Ishikawa (cell line): ENCODE results near the gene APC2.
A peak's percentile ranks its signal among the peaks of the same experiment; 100 is the strongest.

ENCODE experiments used
- CEBPB ChIP-seq: IDR thresholded peaks from 2 replicates; pipeline ENCODE4 v1.6.1; 2012
- CREB1 ChIP-seq: IDR thresholded peaks from 2 replicates; pipeline ENCODE4 v1.6.1; 2012; ENCODE audit warnings: low read depth
- EGR1 ChIP-seq: IDR thresholded peaks from 2 replicates; pipeline ENCODE4 v1.6.1; 2012
- EP300 ChIP-seq: IDR thresholded peaks from 2 replicates; pipeline ENCODE4 v1.6.1; 2012; ENCODE audit warnings: borderline replicate concordance
- FOXM1 ChIP-seq: IDR thresholded peaks from 2 replicates; pipeline ENCODE4 v1.6.1; 2012; ENCODE audit warnings: low read depth, borderline replicate concordance
- NFIC ChIP-seq: IDR thresholded peaks from 2 replicates; pipeline ENCODE4 v1.6.1; 2012
- RAD21 ChIP-seq: IDR thresholded peaks from 2 replicates; pipeline ENCODE4 v1.6.1; 2012; ENCODE audit warnings: low read depth
- TAF1 ChIP-seq: IDR thresholded peaks from 2 replicates; pipeline ENCODE4 v1.6.1; 2012; ENCODE audit warnings: low read depth, mild to moderate bottlenecking
- TCF12 ChIP-seq: IDR thresholded peaks from 2 replicates; pipeline ENCODE4 v1.6.1; 2012; ENCODE audit warnings: low read depth
- TEAD4 ChIP-seq: IDR thresholded peaks from 2 replicates; pipeline ENCODE4 v1.6.1; 2012
- YY1 ChIP-seq: IDR thresholded peaks from 2 replicates; pipeline ENCODE4 v1.6.1; 2012; ENCODE audit warnings: low read depth
- ZBTB7A ChIP-seq: IDR thresholded peaks from 2 replicates; pipeline ENCODE4 v1.6.1; 2012; ENCODE audit warnings: low read depth
- TF ChIP-seq, protein P1 (sequence below): IDR thresholded peaks from 2 replicates; pipeline ENCODE4 v1.6.1; 2012
- TF ChIP-seq, protein P2 (sequence below): IDR thresholded peaks from 2 replicates; pipeline ENCODE4 v1.6.1; 2012
- TF ChIP-seq, protein P3 (sequence below): IDR thresholded peaks from 2 replicates; pipeline ENCODE4 v1.6.1; 2012; ENCODE audit warnings: low read depth, mild to moderate bottlenecking

Gene APC2

DNA sequence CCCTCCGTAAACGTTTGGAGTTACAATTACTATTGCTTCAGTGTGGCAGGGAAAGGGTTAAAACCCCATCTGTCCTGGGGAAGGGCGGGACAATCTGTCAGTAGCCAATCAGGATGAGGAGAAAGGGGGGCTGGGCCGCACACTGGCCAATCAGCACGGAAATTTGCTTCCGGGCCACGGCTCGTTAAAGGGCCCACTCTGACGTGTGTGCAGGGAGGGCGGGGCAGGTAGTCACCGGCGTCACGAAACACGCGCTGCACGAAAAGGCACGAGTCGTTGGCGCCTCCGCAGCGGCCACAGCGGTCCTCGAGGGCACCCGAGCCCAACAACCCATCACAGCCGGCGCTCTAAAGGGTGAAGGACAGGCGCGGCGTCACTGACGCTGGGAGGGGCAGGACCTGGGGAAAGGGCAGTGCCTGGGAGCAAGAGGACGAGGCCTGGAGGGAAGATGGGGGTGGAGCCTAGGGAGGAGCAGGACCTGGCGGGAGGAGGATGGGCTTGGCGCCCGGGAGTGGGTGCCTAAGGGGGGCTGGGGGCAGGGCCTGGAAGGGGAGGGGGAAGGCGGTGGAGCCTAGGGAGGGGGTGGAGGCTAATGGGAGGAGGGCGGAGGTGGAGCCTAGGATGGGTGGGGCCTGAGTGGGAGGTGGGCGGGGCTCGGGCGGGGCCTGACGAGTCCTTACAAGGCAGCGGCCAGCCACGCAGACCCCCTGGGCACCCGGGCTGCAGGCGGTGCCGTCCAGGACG lies 58.0 kb downstream of the APC2 start:
- TF ChIP-seq YY1 = peak; percentile 82
- no peak for TF ChIP-seq TEAD4
- no peak for TF ChIP-seq NFIC
- TF ChIP-seq TAF1 = no peak
- peak; percentile 81 for TF ChIP-seq CREB1
- no peak for TF ChIP-seq FOXM1
- peak; percentile 46; the same call in 1 of the 2 replicates for TF ChIP-seq TCF12
- TF ChIP-seq, protein P1, sequence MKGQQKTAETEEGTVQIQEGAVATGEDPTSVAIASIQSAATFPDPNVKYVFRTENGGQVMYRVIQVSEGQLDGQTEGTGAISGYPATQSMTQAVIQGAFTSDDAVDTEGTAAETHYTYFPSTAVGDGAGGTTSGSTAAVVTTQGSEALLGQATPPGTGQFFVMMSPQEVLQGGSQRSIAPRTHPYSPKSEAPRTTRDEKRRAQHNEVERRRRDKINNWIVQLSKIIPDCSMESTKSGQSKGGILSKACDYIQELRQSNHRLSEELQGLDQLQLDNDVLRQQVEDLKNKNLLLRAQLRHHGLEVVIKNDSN = peak; percentile 43; the same call in 1 of the 2 replicates
- TF ChIP-seq EP300 = peak; percentile 45; the same call in 1 of the 2 replicates
- no peak for TF ChIP-seq CEBPB
- TF ChIP-seq, protein P2, sequence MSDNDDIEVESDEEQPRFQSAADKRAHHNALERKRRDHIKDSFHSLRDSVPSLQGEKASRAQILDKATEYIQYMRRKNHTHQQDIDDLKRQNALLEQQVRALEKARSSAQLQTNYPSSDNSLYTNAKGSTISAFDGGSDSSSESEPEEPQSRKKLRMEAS = peak; percentile 100
- TF ChIP-seq RAD21 = no peak
- peak; percentile 11; the same call in 1 of the 2 replicates for TF ChIP-seq EGR1
- TF ChIP-seq, protein P3, sequence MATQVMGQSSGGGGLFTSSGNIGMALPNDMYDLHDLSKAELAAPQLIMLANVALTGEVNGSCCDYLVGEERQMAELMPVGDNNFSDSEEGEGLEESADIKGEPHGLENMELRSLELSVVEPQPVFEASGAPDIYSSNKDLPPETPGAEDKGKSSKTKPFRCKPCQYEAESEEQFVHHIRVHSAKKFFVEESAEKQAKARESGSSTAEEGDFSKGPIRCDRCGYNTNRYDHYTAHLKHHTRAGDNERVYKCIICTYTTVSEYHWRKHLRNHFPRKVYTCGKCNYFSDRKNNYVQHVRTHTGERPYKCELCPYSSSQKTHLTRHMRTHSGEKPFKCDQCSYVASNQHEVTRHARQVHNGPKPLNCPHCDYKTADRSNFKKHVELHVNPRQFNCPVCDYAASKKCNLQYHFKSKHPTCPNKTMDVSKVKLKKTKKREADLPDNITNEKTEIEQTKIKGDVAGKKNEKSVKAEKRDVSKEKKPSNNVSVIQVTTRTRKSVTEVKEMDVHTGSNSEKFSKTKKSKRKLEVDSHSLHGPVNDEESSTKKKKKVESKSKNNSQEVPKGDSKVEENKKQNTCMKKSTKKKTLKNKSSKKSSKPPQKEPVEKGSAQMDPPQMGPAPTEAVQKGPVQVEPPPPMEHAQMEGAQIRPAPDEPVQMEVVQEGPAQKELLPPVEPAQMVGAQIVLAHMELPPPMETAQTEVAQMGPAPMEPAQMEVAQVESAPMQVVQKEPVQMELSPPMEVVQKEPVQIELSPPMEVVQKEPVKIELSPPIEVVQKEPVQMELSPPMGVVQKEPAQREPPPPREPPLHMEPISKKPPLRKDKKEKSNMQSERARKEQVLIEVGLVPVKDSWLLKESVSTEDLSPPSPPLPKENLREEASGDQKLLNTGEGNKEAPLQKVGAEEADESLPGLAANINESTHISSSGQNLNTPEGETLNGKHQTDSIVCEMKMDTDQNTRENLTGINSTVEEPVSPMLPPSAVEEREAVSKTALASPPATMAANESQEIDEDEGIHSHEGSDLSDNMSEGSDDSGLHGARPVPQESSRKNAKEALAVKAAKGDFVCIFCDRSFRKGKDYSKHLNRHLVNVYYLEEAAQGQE = no peak
- TF ChIP-seq ZBTB7A = no peak; the same call in 1 of the 2 replicates

DNA sequence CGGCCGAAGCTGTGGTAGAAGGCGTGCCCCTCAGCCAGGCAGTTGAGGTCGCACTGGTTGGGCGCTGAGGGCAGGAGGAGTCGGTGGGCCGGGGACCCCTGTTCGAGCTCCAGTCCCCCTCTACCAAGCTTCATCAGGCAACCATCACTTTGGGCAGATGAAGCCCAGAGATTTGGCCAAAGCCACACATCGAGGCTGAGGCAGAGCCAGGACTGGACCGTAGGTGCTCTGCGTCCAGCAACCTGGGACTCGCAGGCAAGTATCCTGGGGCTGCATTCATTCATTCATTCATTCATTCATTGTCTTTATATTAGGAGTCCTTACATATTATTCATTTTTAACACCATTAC lies 58.6 kb downstream of the APC2 start:
- TF ChIP-seq ZBTB7A = peak; percentile 49; the same call in 1 of the 2 replicates
- no peak for TF ChIP-seq YY1
- no peak for TF ChIP-seq FOXM1
- no peak for TF ChIP-seq RAD21
- no peak for TF ChIP-seq NFIC
- TF ChIP-seq CEBPB = no peak

DNA sequence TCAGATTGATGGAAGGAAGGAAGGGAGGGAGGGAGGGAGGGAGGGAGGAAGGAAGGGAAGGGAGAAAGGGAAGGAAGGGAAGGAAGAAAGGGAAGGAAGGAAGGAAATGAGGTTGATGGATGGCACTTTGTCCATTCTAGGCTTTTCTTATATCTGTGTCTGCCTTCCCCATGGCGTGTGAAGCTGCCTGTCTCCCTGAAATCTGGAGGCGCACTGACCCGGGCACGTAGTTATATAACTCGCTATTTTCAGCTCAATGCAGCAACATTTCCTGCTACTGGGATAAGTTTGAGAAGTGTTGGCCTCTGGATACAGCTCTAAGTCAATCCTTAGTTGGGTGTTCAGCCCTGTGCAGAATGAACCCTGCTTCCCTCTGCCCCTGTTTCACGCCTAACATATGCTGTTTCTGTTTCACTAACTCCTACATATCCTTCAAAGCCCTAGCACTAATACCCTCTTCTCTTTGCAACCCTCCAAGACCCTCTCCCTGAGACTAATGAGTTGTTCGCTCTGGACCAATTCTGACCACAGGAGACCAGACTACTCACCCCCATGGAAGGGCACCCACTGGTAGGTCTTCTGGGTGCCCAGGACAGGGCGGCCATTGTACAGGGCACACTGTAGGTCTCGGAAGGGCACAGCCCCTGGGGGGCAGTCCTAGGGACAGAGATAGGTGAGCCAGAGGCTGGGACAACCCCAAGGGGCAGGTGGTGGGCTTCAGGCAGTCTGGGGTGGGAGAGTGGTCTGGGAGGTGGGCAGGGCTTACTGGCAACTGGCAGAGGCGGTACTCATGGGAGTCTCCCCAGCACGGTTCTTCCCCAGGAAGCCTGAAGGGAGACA lies 59.9 kb downstream of the APC2 start:
- TF ChIP-seq YY1 (no peak), RAD21 (no peak), TAF1 (no peak), FOXM1 (no peak), TCF12 (no peak), NFIC (no peak), EGR1 (no peak), ZBTB7A (no peak), TEAD4 (no peak)
- TF ChIP-seq, protein P2 = no peak
- TF ChIP-seq, protein P1 = no peak

DNA sequence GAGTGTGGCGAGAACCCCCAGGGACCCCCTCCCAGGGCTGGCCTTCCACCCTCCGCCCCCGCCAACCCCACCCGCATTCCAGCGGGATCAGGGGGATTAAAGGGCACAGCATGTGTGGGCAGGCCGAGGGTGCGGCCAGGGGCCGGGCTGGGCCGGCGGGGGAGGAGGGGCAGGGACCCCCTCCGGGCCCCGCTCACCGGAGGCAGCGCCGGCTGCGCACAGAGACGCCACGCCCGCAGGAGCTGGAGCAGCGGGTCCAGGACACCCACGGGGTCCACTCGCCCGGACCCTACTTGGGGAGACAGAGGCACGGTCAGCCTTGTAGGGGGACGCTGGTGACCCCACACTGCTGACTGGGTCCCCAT lies 60.5 kb downstream of the APC2 start:
- TF ChIP-seq ZBTB7A = no peak
- peak; percentile 37; the same call in 1 of the 2 replicates for TF ChIP-seq EGR1
- TF ChIP-seq NFIC = no peak
- TF ChIP-seq TEAD4 = peak; percentile 45; the same call in 1 of the 2 replicates
- TF ChIP-seq TCF12 = no peak

DNA sequence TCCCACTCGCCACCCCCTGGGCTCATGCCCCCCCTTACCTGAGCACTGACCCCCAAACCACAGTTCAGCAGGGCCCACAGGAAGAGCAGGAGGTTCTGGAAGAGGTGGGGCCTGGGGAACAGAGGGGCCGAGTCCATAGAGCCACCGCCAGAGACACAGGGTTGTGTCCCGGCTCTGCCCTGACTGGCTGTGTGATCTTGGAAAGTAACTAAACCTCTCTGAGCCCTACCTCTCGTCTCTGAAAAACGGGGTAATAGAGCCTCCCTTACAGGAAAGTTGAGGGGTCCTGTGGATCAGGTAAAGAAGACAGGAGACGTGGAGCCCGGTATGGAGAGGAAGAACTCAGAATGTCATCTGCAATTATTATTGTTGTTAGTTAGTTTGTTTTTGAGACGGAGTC lies 60.9 kb downstream of the APC2 start:
- TF ChIP-seq FOXM1 = no peak
- TF ChIP-seq, protein P3 = no peak
- TF ChIP-seq, protein P1 = no peak
- TF ChIP-seq EGR1 = no peak
